ENCODE measurements around the gene LUC7L. TPM values are rescaled to one million over a fixed set of nuclear protein-coding genes. Genes with fewer than 3 reads are reported as not detected.
A peak's percentile ranks its signal among the peaks of the same experiment; 100 is the strongest.

LUC7L gene
- total RNA-seq, 1 donor from 2014 or later: 105 TPM

GRCh38 chr16:143456-143855 lies 85.8 kb downstream of the LUC7L start:
- DNase-seq (ENCODE audit: low read depth): peak; percentile 91

- DNase-seq (ENCODE audit: low read depth): no peak
These were observed 86.2 kb downstream of the LUC7L start for GRCh38 chr16:143047-143446.

GRCh38 chr16:142405-142967 lies 86.8 kb downstream of the LUC7L start:
- no peak for DNase-seq (ENCODE audit: low read depth)

GRCh38 chr16:140175-140857 lies 88.9 kb downstream of the LUC7L start:
- no peak for DNase-seq (ENCODE audit: low read depth)

Other genes with a start within 250 kb of the LUC7L start
- gene POLR3K, start 175.8 kb downstream of the LUC7L start, total RNA-seq: 3.3 and 3.8 TPM in 2 replicates
- 16.9 and 24.1 TPM in 2 replicates for gene SNRNP25, start 175.6 kb downstream of the LUC7L start, total RNA-seq
- gene RHBDF1, start 156.8 kb downstream of the LUC7L start, total RNA-seq: 92.1 and 103 TPM in 2 replicates
- 162 and 168 TPM in 2 replicates for gene MPG, start 151.2 kb downstream of the LUC7L start, total RNA-seq
- gene NPRL3, start 90.8 kb downstream of the LUC7L start, total RNA-seq: 10.4 and 11.2 TPM in 2 replicates
- not detected in 2 replicates for gene HBZ, start 76.8 kb downstream of the LUC7L start, total RNA-seq
- gene HBM, start 63.5 kb downstream of the LUC7L start, total RNA-seq: not detected in 2 replicates
- not detected in 2 replicates for gene HBA2, start 56.6 kb downstream of the LUC7L start, total RNA-seq
- 0.83 TPM in 1 of 2 replicates, not detected in the other for gene HBA1, start 52.8 kb downstream of the LUC7L start, total RNA-seq
- gene HBQ1, start 49.0 kb downstream of the LUC7L start, total RNA-seq: not detected in 2 replicates
- gene FAM234A, start 5.4 kb upstream of the LUC7L start, total RNA-seq: 162 and 222 TPM in 2 replicates
- gene RGS11, start 46.5 kb upstream of the LUC7L start, total RNA-seq: 2.3 and 4.0 TPM in 2 replicates
- 0.48 TPM in 1 of 2 replicates, not detected in the other for gene ARHGDIG, start 51.1 kb upstream of the LUC7L start, total RNA-seq
- 0.31 and 0.78 TPM in 2 replicates for gene PDIA2, start 53.7 kb upstream of the LUC7L start, total RNA-seq
- 18.5 and 26.1 TPM in 2 replicates for gene AXIN1, start 123.3 kb upstream of the LUC7L start, total RNA-seq
- gene MRPL28, start 141.1 kb upstream of the LUC7L start, total RNA-seq: 103 and 112 TPM in 2 replicates
- 48.1 and 53.4 TPM in 2 replicates for gene PGAP6, start 152.5 kb upstream of the LUC7L start, total RNA-seq
- gene NME4, start 167.8 kb upstream of the LUC7L start, total RNA-seq: 50.3 and 59.1 TPM in 2 replicates
- gene DECR2, start 172.4 kb upstream of the LUC7L start, total RNA-seq: 27.1 and 28.6 TPM in 2 replicates
- 114 and 126 TPM in 2 replicates for gene RAB11FIP3, start 196.2 kb upstream of the LUC7L start, total RNA-seq

Measured in myocyte (in vitro differentiated cells).